Embryonic facial prominence (tissue), 1 donor: ENCODE results near the gene AKR1A1.

Experiments
- DNase-seq: peaks from one replicate; pipeline ENCODE4 v3.0.0-alpha.2; 2016; ENCODE audit errors: extremely low spot score

Gene AKR1A1

GRCh38 chr1:45617618-45618017 lies 67.0 kb downstream of the AKR1A1 start:
- no peak for DNase-seq

GRCh38 chr1:45619149-45619921 lies 68.7 kb downstream of the AKR1A1 start:
- DNase-seq = no peak
